NOMO-1 treated with dmso at 0.1 percent for 144 hours (cell line): ENCODE data around the gene BHLHA9.

Experiments used
- DNase-seq: peaks from one replicate; lab custom pipeline; 2025; ENCODE audit not compliant: unreplicated experiment; lab: John Stamatoyannopoulos, UW

The BHLHA9 gene

GRCh38 chr17:1251866-1252608, 18.2 kb upstream of the BHLHA9 start:
- DNase-seq, result no peak

GRCh38 chr17:1255041-1255440, 15.2 kb upstream of the BHLHA9 start:
- DNase-seq, result no peak

GRCh38 chr17:1256699-1257098, 13.5 kb upstream of the BHLHA9 start:
- no peak for DNase-seq

GRCh38 chr17:1260086-1260769, 10.0 kb upstream of the BHLHA9 start:
- DNase-seq, result no peak

GRCh38 chr17:1260770-1261161, 9.5 kb upstream of the BHLHA9 start:
- no peak for DNase-seq

GRCh38 chr17:1264196-1264595, 6.0 kb upstream of the BHLHA9 start:
- no peak for DNase-seq

- DNase-seq, result no peak
These were observed 2.7 kb upstream of the BHLHA9 start for GRCh38 chr17:1267471-1267943.

GRCh38 chr17:1271030-1271423, 783 bp downstream of the BHLHA9 start:
- DNase-seq, result no peak

GRCh38 chr17:1271441-1271840, 1.2 kb downstream of the BHLHA9 start:
- DNase-seq, result no peak

- DNase-seq, result no peak
These were observed 2.5 kb downstream of the BHLHA9 start for GRCh38 chr17:1272701-1273100.

GRCh38 chr17:1273492-1274244, 3.4 kb downstream of the BHLHA9 start:
- DNase-seq, result no peak

- DNase-seq, result no peak
These were observed 4.0 kb downstream of the BHLHA9 start for GRCh38 chr17:1274245-1274608.

- DNase-seq, result no peak
These were observed 5.1 kb downstream of the BHLHA9 start for GRCh38 chr17:1275205-1275961.

GRCh38 chr17:1275962-1276736, 5.9 kb downstream of the BHLHA9 start:
- peak; percentile 28 for DNase-seq

GRCh38 chr17:1280652-1281051, 10.4 kb downstream of the BHLHA9 start:
- no peak for DNase-seq

GRCh38 chr17:1286379-1287106, 16.3 kb downstream of the BHLHA9 start:
- no peak for DNase-seq

GRCh38 chr17:1289695-1290094, 19.5 kb downstream of the BHLHA9 start:
- DNase-seq, result no peak

GRCh38 chr17:1290676-1291075, 20.4 kb downstream of the BHLHA9 start:
- no peak for DNase-seq

GRCh38 chr17:1294157-1294717, 24.0 kb downstream of the BHLHA9 start:
- peak; percentile 38 for DNase-seq
